ENCODE data around the gene TIMM8B.

DNA sequence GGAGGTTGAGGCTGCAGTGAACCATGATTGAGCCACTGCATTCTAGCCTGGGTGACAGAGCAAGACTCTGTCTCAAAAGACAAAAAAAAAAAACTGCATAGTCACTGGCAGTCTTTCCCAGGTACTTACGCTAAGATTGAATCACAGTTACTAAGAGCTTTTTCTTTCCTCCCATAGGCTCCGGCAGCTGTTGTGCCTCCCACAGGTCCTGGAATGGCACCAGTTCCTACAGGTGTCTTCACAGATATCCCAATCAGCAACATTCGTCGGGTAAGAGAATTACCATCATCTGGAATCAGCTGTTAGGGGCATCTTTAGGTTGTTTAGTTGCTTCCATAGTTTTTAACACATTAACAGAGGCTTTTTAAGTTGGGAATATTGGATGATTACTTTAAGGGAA is 41.6 kb downstream of the TIMM8B start:
- no peak for TF ChIP-seq POLR2A (IDR thresholded peaks at IDR 0.05)
- TF ChIP-seq, protein P1, sequence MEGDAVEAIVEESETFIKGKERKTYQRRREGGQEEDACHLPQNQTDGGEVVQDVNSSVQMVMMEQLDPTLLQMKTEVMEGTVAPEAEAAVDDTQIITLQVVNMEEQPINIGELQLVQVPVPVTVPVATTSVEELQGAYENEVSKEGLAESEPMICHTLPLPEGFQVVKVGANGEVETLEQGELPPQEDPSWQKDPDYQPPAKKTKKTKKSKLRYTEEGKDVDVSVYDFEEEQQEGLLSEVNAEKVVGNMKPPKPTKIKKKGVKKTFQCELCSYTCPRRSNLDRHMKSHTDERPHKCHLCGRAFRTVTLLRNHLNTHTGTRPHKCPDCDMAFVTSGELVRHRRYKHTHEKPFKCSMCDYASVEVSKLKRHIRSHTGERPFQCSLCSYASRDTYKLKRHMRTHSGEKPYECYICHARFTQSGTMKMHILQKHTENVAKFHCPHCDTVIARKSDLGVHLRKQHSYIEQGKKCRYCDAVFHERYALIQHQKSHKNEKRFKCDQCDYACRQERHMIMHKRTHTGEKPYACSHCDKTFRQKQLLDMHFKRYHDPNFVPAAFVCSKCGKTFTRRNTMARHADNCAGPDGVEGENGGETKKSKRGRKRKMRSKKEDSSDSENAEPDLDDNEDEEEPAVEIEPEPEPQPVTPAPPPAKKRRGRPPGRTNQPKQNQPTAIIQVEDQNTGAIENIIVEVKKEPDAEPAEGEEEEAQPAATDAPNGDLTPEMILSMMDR (IDR thresholded peaks at IDR 0.05) = no peak

Measured in adrenal gland (tissue), 5 donors.